ENCODE measurements around the gene LPIN1. TPM values are rescaled to one million over a fixed set of nuclear protein-coding genes. Genes with fewer than 3 reads are reported as not detected.

The LPIN1 gene
- total and polyA plus RNA-seq, 2 experiments from 2014 or later: 34.5 to 35.3 TPM

DNA sequence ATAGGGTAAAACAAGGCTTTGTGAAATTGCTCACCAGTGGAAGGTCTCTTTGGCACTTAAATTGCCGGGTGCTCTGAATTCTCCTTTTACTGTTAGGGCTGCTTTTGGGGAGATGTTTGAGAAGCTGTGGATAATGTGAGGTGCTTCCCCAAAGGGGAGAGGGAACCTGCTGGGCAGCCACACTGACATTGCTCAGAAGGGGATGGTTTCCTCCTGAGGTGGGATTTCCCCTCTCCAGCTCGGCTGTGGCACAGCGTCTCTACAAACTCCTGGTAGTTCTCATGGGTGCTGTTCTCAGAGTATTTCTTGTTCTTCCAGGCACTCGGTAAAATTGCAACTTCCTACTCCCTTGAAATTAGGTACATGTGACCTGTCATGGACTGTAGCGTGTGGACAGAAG, 124.2 kb downstream of the LPIN1 start:
- no peaks in the 10 kb centered on the region for H3K27me3 ChIP-seq
- H3K4me3 ChIP-seq: no peak overlapping the region
- no peaks in the 10 kb centered on the region for H3K9me2 ChIP-seq (replicated peaks; ENCODE audit: insufficient read depth)
- no peaks in the 10 kb centered on the region for H3K36me3 ChIP-seq (replicated peaks; ENCODE audit: insufficient read depth, low read depth)
- WGBS (ENCODE audit: low lambda C conversion rate, missing lambda C conversion rate): 88% methylated on average over 5 of the region's 5 CpGs
- H3K79me2 ChIP-seq: no peaks in the 10 kb centered on the region
- no peak overlapping the region for H3K4me2 ChIP-seq
- H3K9me3 ChIP-seq (ENCODE audit: low read depth): no peaks in the 10 kb centered on the region
- no peak overlapping the region for H2AFZ ChIP-seq
- H3K4me1 ChIP-seq (ENCODE audit: insufficient read depth): peaks cover 9% of the 10 kb centered on the region
- TF ChIP-seq EZH2 (IDR thresholded peaks at IDR 0.05; ENCODE audit: borderline replicate concordance) (no peak), EZH2phosphoT487 (IDR thresholded peaks at IDR 0.05; ENCODE audit: low read depth, severe bottlenecking, unreplicated experiment) (no peak)
- TF ChIP-seq, protein P1, sequence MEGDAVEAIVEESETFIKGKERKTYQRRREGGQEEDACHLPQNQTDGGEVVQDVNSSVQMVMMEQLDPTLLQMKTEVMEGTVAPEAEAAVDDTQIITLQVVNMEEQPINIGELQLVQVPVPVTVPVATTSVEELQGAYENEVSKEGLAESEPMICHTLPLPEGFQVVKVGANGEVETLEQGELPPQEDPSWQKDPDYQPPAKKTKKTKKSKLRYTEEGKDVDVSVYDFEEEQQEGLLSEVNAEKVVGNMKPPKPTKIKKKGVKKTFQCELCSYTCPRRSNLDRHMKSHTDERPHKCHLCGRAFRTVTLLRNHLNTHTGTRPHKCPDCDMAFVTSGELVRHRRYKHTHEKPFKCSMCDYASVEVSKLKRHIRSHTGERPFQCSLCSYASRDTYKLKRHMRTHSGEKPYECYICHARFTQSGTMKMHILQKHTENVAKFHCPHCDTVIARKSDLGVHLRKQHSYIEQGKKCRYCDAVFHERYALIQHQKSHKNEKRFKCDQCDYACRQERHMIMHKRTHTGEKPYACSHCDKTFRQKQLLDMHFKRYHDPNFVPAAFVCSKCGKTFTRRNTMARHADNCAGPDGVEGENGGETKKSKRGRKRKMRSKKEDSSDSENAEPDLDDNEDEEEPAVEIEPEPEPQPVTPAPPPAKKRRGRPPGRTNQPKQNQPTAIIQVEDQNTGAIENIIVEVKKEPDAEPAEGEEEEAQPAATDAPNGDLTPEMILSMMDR (IDR thresholded peaks at IDR 0.05; ENCODE audit: poor library complexity): no peak
- no peak for DNase-seq (ENCODE audit: low spot score)
- no peaks in the 10 kb centered on the region for H4K20me1 ChIP-seq (ENCODE audit: insufficient read depth, poor library complexity, severe bottlenecking)
- no peak overlapping the region for H3K27ac ChIP-seq

DNA sequence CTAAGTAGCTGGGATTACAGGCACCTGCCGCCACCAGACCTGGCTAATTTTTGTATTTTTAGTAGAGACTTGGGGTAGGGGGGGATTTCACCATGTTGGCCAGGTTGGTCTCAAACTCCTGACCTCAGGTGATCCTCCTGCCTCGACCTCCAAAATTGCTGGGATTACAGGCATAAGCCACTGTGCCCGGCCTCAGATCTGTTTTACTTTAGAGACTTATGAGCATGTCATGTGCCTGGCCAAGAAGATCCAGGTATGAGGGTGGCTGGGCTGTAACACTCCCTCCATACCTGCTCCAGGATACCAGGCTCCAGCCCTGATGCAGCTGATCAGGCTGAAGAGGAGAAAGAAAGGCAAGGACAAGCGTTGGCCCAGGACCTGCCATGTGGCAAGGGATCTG, 125.0 kb downstream of the LPIN1 start:
- DNase-seq (ENCODE audit: low spot score): no peak
- Histone ChIP-seq H3K79me2 (no peaks in the 10 kb centered on the region), H3K27ac (no peak overlapping the region), H4K20me1 (ENCODE audit: insufficient read depth, poor library complexity, severe bottlenecking) (no peaks in the 10 kb centered on the region), H3K4me2 (no peak overlapping the region), H3K4me1 (ENCODE audit: insufficient read depth) (peaks cover 9% of the 10 kb centered on the region), H2AFZ (no peak overlapping the region), H3K36me3 (replicated peaks; ENCODE audit: insufficient read depth, low read depth) (no peaks in the 10 kb centered on the region), H3K4me3 (no peak overlapping the region), H3K9me2 (replicated peaks; ENCODE audit: insufficient read depth) (no peaks in the 10 kb centered on the region), H3K9me3 (ENCODE audit: low read depth) (no peaks in the 10 kb centered on the region), H3K27me3 (no peaks in the 10 kb centered on the region)
- TF ChIP-seq EZH2phosphoT487 (IDR thresholded peaks at IDR 0.05; ENCODE audit: low read depth, severe bottlenecking, unreplicated experiment): no peak
- TF ChIP-seq, protein P1 (IDR thresholded peaks at IDR 0.05; ENCODE audit: poor library complexity): no peak
- TF ChIP-seq EZH2 (IDR thresholded peaks at IDR 0.05; ENCODE audit: borderline replicate concordance): no peak
- 97% methylated on average over 4 of the region's 4 CpGs for WGBS (ENCODE audit: low lambda C conversion rate, missing lambda C conversion rate)

- Histone ChIP-seq H3K27ac (no peak overlapping the region), H2AFZ (no peak overlapping the region)
These were observed 126.0 kb downstream of the LPIN1 start for GRCh38 chr2:11872247-11872947.

More at GRCh38 chr2:11872247-11872947, 126.0 kb downstream of the LPIN1 start:
- WGBS (ENCODE audit: low lambda C conversion rate, missing lambda C conversion rate): 54% methylated on average over 5 of the region's 5 CpGs
- TF ChIP-seq, protein P1 (IDR thresholded peaks at IDR 0.05; ENCODE audit: poor library complexity): no peak
- no peak for TF ChIP-seq EZH2 (IDR thresholded peaks at IDR 0.05; ENCODE audit: borderline replicate concordance)
- TF ChIP-seq EZH2phosphoT487 (IDR thresholded peaks at IDR 0.05; ENCODE audit: low read depth, severe bottlenecking, unreplicated experiment): no peak
- Histone ChIP-seq H3K9me2 (replicated peaks; ENCODE audit: insufficient read depth) (no peaks in the 10 kb centered on the region), H3K27me3 (no peaks in the 10 kb centered on the region), H4K20me1 (ENCODE audit: insufficient read depth, poor library complexity, severe bottlenecking) (no peaks in the 10 kb centered on the region), H3K79me2 (no peaks in the 10 kb centered on the region), H3K9me3 (ENCODE audit: low read depth) (no peaks in the 10 kb centered on the region), H3K4me1 (ENCODE audit: insufficient read depth) (peaks cover 9% of the 10 kb centered on the region), H3K4me3 (no peak overlapping the region), H3K36me3 (replicated peaks; ENCODE audit: insufficient read depth, low read depth) (no peaks in the 10 kb centered on the region), H3K4me2 (no peak overlapping the region)
- peak; percentile 18 for DNase-seq (ENCODE audit: low spot score)
